Measurements from ENCODE around the gene CHST11.

CHST11 gene

DNA sequence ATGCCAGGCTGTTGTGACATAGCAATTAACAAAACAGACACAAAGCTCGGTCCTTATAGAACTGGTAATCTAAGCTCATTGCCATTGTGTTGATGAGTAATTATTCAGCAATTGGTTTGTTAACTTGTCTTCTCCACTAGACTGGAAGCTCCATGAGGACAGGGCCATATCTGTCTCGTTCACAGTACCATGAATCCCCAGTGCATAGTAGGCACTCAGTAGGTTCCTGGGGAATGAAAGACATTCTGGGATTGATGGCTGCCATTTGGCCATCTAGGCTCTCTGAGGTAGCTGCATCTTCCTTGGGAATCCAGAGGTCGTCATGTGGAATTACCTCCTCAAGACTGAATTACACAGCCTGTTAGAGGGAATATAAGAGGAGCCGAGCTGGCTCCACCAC is 177.3 kb downstream of the CHST11 start:
- Mint-ChIP-seq H3K9me3 (ENCODE audit: low read depth) (no peaks in the 10 kb centered on the region), H3K4me1 (ENCODE audit: low read depth) (peaks cover 24% of the 10 kb centered on the region), H3K27ac (no peak overlapping the region), H3K36me3 (peaks cover 5% of the 10 kb centered on the region), H3K4me3 (no peak overlapping the region), H3K27me3 (no peaks in the 10 kb centered on the region)

DNA sequence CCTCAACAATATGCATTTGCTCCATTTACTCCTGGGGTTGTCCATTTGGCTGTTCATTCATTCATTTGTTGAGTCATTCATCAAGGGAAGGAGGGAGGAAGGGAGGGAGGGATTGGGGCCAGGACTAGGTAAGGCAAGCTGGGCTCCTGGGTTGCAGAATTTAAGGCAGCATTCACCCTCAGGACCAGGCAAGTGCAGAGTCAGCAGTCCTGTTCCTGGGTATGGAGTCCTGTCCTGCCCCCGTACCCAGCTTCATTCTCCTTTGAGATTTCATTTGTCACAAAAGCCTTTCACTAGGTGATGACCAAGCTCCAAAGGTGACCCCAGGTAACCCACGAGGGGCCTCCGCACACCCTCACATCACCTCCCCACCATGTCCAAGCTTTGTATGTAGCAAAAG is 178.1 kb downstream of the CHST11 start:
- H3K36me3 Mint-ChIP-seq = peaks cover 11% of the 10 kb centered on the region
- no peak overlapping the region for H3K4me3 Mint-ChIP-seq
- no peaks in the 10 kb centered on the region for H3K27me3 Mint-ChIP-seq
- H3K9me3 Mint-ChIP-seq (ENCODE audit: low read depth) = no peaks in the 10 kb centered on the region
- H3K4me1 Mint-ChIP-seq (ENCODE audit: low read depth) = peaks cover 29% of the 10 kb centered on the region
- H3K27ac Mint-ChIP-seq = no peak overlapping the region

DNA sequence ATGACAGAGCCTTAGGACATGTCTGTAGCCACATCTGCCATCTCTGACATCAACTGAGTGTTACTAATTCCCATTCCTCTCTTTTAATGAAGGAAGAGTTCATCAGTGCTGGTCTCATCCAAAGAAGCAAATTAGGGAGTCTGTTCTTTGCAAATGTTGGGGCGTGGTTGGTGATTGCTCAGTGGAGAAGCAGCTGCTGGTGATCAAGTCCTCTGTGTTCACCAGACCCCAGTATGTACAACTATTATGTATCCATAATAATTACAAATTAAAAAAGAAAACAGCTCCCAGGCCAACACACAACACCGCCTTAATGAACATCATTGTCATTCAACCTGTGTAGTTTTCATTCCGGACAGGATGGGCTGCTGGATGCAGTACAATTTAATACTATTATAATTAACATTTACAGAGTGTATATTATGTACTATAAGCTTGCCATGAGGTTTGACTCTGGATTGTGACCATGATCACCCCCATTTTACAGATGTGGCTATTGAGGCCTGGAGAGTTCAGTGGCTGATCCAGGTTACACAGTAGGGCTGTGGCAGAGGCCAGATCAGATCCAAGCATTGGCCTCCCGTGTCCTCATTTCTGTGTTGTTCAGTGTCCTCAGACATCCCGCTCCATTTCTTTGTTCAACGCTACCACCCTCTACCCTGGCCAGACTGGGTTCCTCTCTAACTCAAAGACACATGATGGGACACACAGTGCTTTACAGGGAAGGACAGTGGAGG is 179.0 kb downstream of the CHST11 start:
- Mint-ChIP-seq H3K27ac (no peak overlapping the region), H3K4me3 (no peak overlapping the region), H3K36me3 (peaks cover 11% of the 10 kb centered on the region), H3K4me1 (ENCODE audit: low read depth) (peaks cover 30% of the 10 kb centered on the region), H3K9me3 (ENCODE audit: low read depth) (no peaks in the 10 kb centered on the region), H3K27me3 (no peaks in the 10 kb centered on the region)

DNA sequence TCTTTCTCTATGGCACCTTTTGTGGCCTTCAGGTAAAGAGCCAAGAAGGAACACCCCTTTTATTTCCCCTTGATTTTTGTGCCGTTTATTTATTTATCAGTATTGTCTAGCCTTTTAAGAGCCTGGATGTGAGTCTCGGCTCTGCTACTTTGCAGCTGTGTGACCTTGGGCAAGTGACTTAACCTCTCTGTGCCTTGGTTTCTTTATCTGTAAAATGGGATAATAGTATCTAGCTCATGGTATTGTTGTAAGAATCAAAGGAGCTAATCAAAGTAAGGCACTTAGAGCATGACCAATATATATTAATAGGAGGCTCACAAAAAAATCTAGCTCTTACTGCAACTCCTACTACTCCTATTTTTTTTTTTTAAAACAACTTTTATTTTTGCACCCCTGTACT is 179.7 kb downstream of the CHST11 start:
- H3K4me3 Mint-ChIP-seq = no peak overlapping the region
- no peaks in the 10 kb centered on the region for H3K9me3 Mint-ChIP-seq (ENCODE audit: low read depth)
- peaks cover 30% of the 10 kb centered on the region for H3K4me1 Mint-ChIP-seq (ENCODE audit: low read depth)
- no peak overlapping the region for H3K27ac Mint-ChIP-seq
- peaks cover 11% of the 10 kb centered on the region for H3K36me3 Mint-ChIP-seq
- no peaks in the 10 kb centered on the region for H3K27me3 Mint-ChIP-seq

DNA sequence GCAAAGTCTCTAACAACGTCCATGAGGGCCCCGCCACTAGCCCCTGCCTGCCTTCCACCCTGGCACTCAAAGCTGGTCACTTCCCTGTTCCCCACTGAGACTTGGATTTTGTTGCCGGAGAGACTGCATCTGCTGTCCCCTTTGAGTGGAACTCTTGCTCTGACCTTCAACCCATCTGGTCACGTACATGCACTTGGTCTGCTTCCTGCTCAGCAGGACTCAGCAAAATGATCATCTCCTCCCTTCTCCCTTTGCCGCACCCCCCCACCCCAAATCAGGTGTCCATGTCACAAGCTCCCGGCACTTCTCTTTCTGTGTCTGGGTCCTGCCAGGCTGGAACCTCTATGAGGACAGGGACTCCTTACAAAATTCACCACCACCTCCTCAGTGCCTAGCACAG is 180.9 kb downstream of the CHST11 start:
- no peak overlapping the region for H3K4me3 Mint-ChIP-seq
- peaks cover 30% of the 10 kb centered on the region for H3K4me1 Mint-ChIP-seq (ENCODE audit: low read depth)
- no peaks in the 10 kb centered on the region for H3K9me3 Mint-ChIP-seq (ENCODE audit: low read depth)
- peaks cover 11% of the 10 kb centered on the region for H3K36me3 Mint-ChIP-seq
- no peak overlapping the region for H3K27ac Mint-ChIP-seq
- H3K27me3 Mint-ChIP-seq = no peaks in the 10 kb centered on the region

DNA sequence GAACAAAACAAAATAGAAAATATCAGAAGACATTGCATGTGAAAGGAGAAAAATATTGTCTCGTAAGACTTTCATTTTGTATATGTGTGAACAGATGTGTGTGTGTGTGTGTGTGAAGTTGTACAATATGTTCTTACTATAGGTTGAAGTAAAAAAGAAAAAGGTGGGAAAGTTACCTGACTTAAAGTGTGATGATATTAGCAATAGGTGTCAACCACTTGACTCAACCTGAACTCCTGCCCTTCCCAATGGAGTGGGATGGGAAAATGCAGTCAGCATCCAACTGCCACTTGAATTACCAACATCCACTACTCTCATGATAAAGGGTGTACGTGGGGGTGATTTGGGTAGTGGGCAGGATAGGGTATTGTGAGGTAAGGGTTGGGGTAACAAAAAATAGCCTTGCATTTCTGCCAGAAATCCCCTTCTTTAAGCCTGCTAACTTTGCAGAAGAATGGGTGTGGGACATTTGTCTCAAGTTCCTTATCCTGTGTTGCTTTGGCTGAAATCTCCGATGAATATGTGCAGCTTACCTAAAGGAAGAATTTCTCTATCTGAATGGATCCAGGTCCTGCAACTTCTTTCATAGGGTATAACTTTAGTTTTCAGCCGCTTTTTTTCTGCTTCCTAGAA is 181.6 kb downstream of the CHST11 start:
- H3K9me3 Mint-ChIP-seq (ENCODE audit: low read depth) = no peaks in the 10 kb centered on the region
- H3K4me3 Mint-ChIP-seq = no peak overlapping the region
- H3K27me3 Mint-ChIP-seq = no peaks in the 10 kb centered on the region
- H3K36me3 Mint-ChIP-seq = peaks cover 11% of the 10 kb centered on the region
- H3K4me1 Mint-ChIP-seq (ENCODE audit: low read depth) = peaks cover 34% of the 10 kb centered on the region
- no peak overlapping the region for H3K27ac Mint-ChIP-seq

DNA sequence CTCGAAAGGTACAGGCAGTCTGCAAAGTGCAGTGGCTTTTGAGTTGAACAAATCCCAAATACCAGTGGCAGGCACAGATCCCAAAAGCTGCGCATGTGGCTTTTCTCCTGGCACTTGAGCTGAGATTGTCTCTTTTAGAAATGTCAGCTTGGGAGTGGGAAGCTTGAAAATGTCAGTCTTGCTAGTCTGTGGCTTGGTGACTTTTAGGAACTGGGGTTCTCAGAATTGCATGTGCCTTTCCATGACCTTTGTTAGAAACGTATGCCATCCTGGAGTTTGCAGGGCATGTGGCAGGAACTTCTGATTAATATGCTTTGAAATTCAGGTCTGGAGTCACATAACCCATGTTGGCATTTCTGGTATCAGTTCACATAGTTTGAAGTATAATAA is 182.1 kb downstream of the CHST11 start:
- Mint-ChIP-seq H3K4me1 (ENCODE audit: low read depth) (peaks cover 37% of the 10 kb centered on the region), H3K9me3 (ENCODE audit: low read depth) (no peaks in the 10 kb centered on the region), H3K36me3 (peaks cover 9% of the 10 kb centered on the region), H3K27ac (no peak overlapping the region), H3K27me3 (no peaks in the 10 kb centered on the region), H3K4me3 (no peak overlapping the region)

DNA sequence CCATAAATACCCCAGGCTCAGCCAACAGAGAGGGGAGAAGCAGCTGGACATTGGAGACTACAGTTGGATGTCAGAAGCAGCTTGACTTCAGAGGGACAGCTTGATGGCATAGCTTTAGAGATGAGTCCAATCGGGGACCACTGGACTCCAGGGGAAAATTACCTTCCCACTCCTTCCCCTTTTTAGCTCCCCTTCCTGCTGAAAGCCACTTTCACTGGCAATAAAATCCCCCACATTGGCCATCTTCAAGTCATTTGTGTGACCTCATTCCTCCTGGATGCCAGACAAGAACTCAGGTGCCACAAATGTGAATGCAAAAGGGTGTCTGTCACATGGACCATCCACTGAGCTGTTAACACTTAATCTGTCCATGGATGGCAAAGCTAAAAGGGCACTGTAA is 184.2 kb downstream of the CHST11 start:
- H3K4me3 Mint-ChIP-seq = no peak overlapping the region
- H3K27me3 Mint-ChIP-seq = no peaks in the 10 kb centered on the region
- H3K27ac Mint-ChIP-seq = no peak overlapping the region
- no peaks in the 10 kb centered on the region for H3K9me3 Mint-ChIP-seq (ENCODE audit: low read depth)
- H3K4me1 Mint-ChIP-seq (ENCODE audit: low read depth) = peaks cover 42% of the 10 kb centered on the region
- peaks cover 7% of the 10 kb centered on the region for H3K36me3 Mint-ChIP-seq

DNA sequence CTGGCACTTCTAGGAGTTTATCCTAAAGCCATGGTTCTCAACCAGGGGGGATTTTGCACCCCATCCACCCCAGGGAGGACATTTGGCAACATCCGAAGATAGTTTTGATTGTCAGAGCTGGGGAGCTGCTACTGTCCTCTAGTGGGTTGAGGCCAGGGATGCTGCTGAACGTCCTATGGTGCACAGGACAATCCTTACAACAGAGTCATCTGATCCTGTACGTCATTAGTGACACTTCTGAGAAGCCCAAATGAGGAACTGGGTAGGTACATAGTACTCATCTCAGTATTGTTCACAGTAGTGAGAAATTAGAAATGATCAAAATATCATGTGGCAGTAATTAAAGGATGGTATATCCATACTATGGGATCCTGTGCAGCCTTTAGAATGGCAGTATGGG is 185.1 kb downstream of the CHST11 start:
- H3K36me3 Mint-ChIP-seq = peaks cover 9% of the 10 kb centered on the region
- H3K27me3 Mint-ChIP-seq = no peaks in the 10 kb centered on the region
- peaks cover 45% of the 10 kb centered on the region for H3K4me1 Mint-ChIP-seq (ENCODE audit: low read depth)
- H3K4me3 Mint-ChIP-seq = no peak overlapping the region
- H3K27ac Mint-ChIP-seq = no peak overlapping the region
- no peaks in the 10 kb centered on the region for H3K9me3 Mint-ChIP-seq (ENCODE audit: low read depth)

DNA sequence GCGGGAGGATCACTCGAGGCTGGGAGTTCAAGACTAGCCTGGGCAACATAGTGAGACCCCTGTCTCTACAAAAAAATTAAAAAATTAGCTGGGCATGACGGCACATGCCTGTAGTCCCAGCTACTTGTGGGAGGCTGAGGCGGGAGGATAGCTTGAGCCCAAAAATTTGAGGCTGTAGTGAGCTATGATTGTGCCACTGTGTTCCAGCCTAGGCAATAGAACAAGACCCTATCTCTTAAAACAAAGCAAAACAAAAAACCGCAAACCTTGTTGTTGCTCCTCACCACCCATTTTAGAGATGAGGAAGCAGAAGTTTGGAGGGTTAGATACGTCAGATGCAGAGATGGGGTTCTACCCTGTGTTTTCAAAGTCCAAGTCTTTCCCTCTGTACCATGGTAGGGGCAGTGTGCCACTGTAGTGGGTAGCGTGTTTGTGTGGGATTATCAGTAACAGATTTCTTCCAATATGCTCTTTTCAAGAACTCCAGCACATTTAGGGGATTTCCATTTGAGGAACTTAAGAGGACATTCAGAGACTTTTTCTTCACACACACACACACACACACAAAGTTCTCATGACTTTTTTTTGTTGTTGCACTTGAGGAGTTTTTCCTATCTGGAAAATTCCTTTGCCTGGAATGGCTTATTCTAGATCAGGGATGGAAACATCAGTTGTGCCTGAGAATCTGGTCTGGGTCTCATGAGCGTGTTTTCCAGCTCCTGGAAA is 186.5 kb downstream of the CHST11 start:
- no peak overlapping the region for H3K4me3 Mint-ChIP-seq
- H3K27me3 Mint-ChIP-seq = no peaks in the 10 kb centered on the region
- H3K4me1 Mint-ChIP-seq (ENCODE audit: low read depth) = peaks cover 40% of the 10 kb centered on the region
- peaks cover 12% of the 10 kb centered on the region for H3K36me3 Mint-ChIP-seq
- no peaks in the 10 kb centered on the region for H3K9me3 Mint-ChIP-seq (ENCODE audit: low read depth)
- H3K27ac Mint-ChIP-seq = peak overlapping the region; percentile 23

DNA sequence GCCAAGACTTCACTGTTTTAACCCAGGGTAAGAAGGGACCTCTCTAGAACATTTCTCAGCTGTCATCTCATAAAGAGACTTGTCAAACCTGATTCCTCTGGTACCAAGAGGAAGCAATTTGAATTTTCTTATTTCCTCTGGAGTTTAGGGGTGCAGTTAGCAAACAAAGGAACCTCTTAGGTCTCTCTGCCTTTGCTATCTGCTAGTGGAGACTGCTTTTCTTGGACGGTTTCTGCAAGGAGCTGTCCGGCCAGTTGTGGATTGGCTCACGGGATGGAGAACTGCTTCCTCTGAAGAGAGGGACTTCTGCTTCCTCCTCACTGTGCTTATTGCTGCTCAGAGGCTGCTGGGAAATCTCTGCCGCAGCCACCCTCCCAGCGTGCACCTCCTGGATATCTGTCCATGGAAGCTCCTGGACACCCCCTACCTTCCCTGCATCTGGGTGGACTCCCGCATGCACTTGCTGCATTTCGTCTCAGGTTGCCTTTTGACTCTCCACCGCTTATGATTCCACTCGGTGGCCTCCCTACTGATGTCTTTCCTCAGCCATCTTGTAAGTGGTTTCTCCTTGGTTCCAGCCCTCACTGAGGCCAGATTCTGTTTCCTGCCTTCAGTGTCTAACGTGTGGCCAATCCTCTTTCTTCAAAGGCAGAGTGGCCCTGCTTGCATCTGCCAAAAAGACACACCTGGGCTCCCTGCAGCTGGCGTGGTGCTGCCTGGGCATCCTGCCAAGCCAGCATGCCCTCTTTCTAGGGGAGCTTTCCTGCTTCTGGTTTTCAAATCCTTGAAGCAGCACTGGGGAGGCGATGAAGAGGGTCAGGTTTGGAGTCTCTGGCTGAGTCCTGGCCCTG is 187.3 kb downstream of the CHST11 start:
- H3K4me3 Mint-ChIP-seq = peak overlapping the region; percentile 44
- no peak overlapping the region for H3K27ac Mint-ChIP-seq
- H3K4me1 Mint-ChIP-seq (ENCODE audit: low read depth) = peaks cover 36% of the 10 kb centered on the region
- peaks cover 12% of the 10 kb centered on the region for H3K36me3 Mint-ChIP-seq
- no peaks in the 10 kb centered on the region for H3K9me3 Mint-ChIP-seq (ENCODE audit: low read depth)
- H3K27me3 Mint-ChIP-seq = no peaks in the 10 kb centered on the region

DNA sequence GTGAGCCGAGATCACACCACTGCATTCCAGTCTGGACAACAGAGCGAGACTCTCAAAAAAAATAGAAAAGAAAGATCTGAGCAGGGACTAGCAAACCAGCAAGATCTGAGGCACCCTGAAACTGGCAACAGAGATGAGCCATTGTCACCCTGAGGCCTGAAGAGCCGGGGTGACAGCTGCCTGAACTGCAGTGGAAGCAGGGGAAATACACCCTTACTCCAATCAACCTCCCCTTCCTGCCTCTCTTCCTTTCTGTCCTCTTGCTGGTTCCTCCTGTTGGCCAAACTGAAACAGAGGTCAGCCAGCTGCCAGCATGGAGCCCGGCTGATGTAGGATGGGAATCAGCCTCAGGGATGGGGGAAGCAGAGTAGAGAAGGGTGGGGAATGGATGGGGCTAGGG is 192.0 kb downstream of the CHST11 start:
- Mint-ChIP-seq H3K27me3 (no peaks in the 10 kb centered on the region), H3K9me3 (ENCODE audit: low read depth) (no peaks in the 10 kb centered on the region), H3K27ac (no peak overlapping the region), H3K36me3 (peaks cover 7% of the 10 kb centered on the region), H3K4me3 (no peak overlapping the region), H3K4me1 (ENCODE audit: low read depth) (peaks cover 19% of the 10 kb centered on the region)

DNA sequence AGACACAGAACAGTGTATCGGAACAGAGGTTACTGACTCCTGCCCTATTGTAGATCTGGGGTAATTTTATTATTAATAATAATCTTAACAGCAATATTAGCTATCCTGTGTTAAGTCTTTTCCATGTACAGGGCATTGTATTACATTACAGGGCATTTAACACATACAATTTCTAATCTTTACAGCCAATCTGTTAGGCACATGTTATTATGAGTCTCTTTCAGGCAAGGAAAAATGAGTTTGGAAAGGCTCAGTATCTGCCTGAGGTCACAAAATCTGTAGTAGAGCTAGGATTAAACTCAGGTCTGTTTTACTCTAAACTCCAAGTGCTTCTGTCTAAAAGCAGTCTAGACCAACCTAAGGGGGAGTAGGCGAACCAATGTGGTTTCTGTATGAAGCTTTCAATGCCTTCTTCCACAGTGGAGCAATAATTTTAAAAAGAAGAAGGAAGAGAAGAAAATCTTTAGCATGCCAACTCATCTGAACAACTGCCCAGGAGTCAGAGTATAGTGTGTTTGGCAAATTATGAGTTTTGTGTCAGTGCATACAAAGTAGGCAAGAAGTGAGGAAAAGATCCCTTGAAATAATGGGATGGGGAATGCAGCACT is 192.6 kb downstream of the CHST11 start:
- no peak overlapping the region for H3K27ac Mint-ChIP-seq
- peaks cover 17% of the 10 kb centered on the region for H3K4me1 Mint-ChIP-seq (ENCODE audit: low read depth)
- H3K27me3 Mint-ChIP-seq = no peaks in the 10 kb centered on the region
- H3K36me3 Mint-ChIP-seq = peaks cover 7% of the 10 kb centered on the region
- H3K4me3 Mint-ChIP-seq = no peak overlapping the region
- H3K9me3 Mint-ChIP-seq (ENCODE audit: low read depth) = no peaks in the 10 kb centered on the region

DNA sequence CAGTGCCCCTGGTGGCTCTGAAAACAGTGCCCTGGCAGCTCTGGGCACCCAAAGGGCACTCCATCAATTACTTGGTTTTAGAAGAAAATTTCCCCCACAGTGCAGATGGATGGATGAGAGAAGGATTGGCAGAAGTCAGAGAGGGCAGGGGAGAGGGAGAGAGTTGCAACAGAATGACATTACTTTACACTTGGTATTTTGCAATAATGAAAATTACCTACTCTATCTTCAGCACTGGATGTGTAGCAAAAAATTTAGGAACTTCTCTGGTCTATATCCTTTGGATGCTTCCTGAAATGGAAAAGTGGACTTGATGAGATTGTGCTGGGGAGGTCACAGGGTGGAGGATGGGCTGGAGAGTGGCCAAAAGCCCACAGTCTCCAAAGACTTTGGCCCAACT is 193.2 kb downstream of the CHST11 start:
- no peaks in the 10 kb centered on the region for H3K9me3 Mint-ChIP-seq (ENCODE audit: low read depth)
- peaks cover 7% of the 10 kb centered on the region for H3K36me3 Mint-ChIP-seq
- H3K27me3 Mint-ChIP-seq = no peaks in the 10 kb centered on the region
- peaks cover 14% of the 10 kb centered on the region for H3K4me1 Mint-ChIP-seq (ENCODE audit: low read depth)
- no peak overlapping the region for H3K4me3 Mint-ChIP-seq
- no peak overlapping the region for H3K27ac Mint-ChIP-seq

All from activated naive CD8-positive, alpha-beta T cell (primary cell).